Tongue (tissue), 2 donors: Measurements from ENCODE around the gene CD101. TPM values are rescaled to one million over a fixed set of nuclear protein-coding genes. Genes with fewer than 3 reads are reported as not detected.

ENCODE experiments used
- DNase-seq: peaks from one replicate; pipeline ENCODE4 v3.0.0-alpha.2; 2015
- total RNA-seq: library from RNA; depleted of rRNA; stranded (reverse); fragments of >200 nt; gene quantifications from one replicate; pipeline ENCODE4 v1.2.3, GENCODE V29; 2014

Gene CD101
- total RNA-seq, 1 donor from 2014 or later = 3.0 TPM

GRCh38 chr1:116984406-116985160 is 17.0 kb upstream of the CD101 start:
- no peak for DNase-seq

GRCh38 chr1:116986421-116987255 is 14.9 kb upstream of the CD101 start:
- DNase-seq = no peak

GRCh38 chr1:116987256-116987555 is 14.4 kb upstream of the CD101 start:
- DNase-seq = no peak

GRCh38 chr1:116988248-116988647 is 13.3 kb upstream of the CD101 start:
- no peak for DNase-seq

GRCh38 chr1:116988908-116989307 is 12.7 kb upstream of the CD101 start:
- no peak for DNase-seq

- peak; percentile 21 for DNase-seq
Observed at GRCh38 chr1:116989835-116990234, 11.7 kb upstream of the CD101 start.

GRCh38 chr1:116990612-116991151 is 10.9 kb upstream of the CD101 start:
- DNase-seq = peak; percentile 95

- no peak for DNase-seq
Observed at GRCh38 chr1:116991171-116991845, 10.3 kb upstream of the CD101 start.

- no peak for DNase-seq
Observed at GRCh38 chr1:116991918-116992317, 9.6 kb upstream of the CD101 start.

- no peak for DNase-seq
Observed at GRCh38 chr1:116993286-116993685, 8.3 kb upstream of the CD101 start.

- no peak for DNase-seq
Observed at GRCh38 chr1:116994411-116994810, 7.1 kb upstream of the CD101 start.

GRCh38 chr1:116997066-116997465 is 4.5 kb upstream of the CD101 start:
- DNase-seq = peak; percentile 13

- DNase-seq = no peak
Observed at GRCh38 chr1:116997636-116998035, 3.9 kb upstream of the CD101 start.

- no peak for DNase-seq
Observed at GRCh38 chr1:116999596-116999995, 2.0 kb upstream of the CD101 start.

- DNase-seq = no peak
Observed at GRCh38 chr1:117000142-117000541, 1.4 kb upstream of the CD101 start.

- DNase-seq = no peak
Observed at GRCh38 chr1:117003223-117003875, 1.8 kb downstream of the CD101 start.

GRCh38 chr1:117007719-117008013 is 6.1 kb downstream of the CD101 start:
- no peak for DNase-seq

GRCh38 chr1:117008656-117009055 is 7.1 kb downstream of the CD101 start:
- no peak for DNase-seq

- DNase-seq = no peak
Observed at GRCh38 chr1:117009132-117009531, 7.6 kb downstream of the CD101 start.

GRCh38 chr1:117010310-117010969 is 8.9 kb downstream of the CD101 start:
- DNase-seq = no peak

GRCh38 chr1:117011334-117011733 is 9.8 kb downstream of the CD101 start:
- DNase-seq = no peak

- DNase-seq = peak; percentile 55
Observed at GRCh38 chr1:117013309-117013858, 11.8 kb downstream of the CD101 start.
